ENCODE results near the gene C22orf15. TPM values are rescaled to one million over a fixed set of nuclear protein-coding genes. Genes with fewer than 3 reads are reported as not detected.

Gene C22orf15
- total and polyA plus RNA-seq, 10 donors, result 0.29 to 1.4 (median 0.73) TPM; not detected in 3

- intact Hi-C loops (cut with DNase I; ENCODE audit: low total_unique reads), result no loop called here
- 74 to 91% (median 85%) methylated on average over 3 to 7 of the region's 7 CpGs for WGBS, 5 donors
- peaks cover 6 to 47% (median 28%) of the 10 kb centered on the region in 6 donors for H3K36me3 ChIP-seq
- H3K9me3 ChIP-seq, result peaks cover 0 to 12% (median 6%) of the 10 kb centered on the region in 8 donors
- DNase-seq, result no peak
- no peak overlapping the region for H3K27ac ChIP-seq
- H3K4me3 ChIP-seq, result no peak overlapping the region
- TF ChIP-seq POLR2AphosphoS5 (IDR thresholded peaks at IDR 0.05) (no peak), POLR2A (IDR thresholded peaks at IDR 0.05) (no peak), CTCF (IDR thresholded peaks at IDR 0.05 in 8 of 11, conservative IDR thresholded peaks at IDR 0.05 in 3 of 11) (no peak)
- H3K4me1 ChIP-seq, result peaks cover 0 to under 1% (median 0%) of the 10 kb centered on the region in 6 donors
- no peaks in the 10 kb centered on the region for H3K27me3 ChIP-seq (replicated peaks in 1 of 7)
Measured at GRCh38 chr22:23742505-23743264, 20.1 kb upstream of the C22orf15 start.

GRCh38 chr22:23743303-23743705, 19.5 kb upstream of the C22orf15 start:
- no peak for DNase-seq
- Histone ChIP-seq H3K9me3 (peaks cover 0 to 12% (median 6%) of the 10 kb centered on the region in 8 donors), H3K27ac (no peak overlapping the region), H3K4me1 (peaks cover 0 to 7% (median 0%) of the 10 kb centered on the region in 6 donors), H3K27me3 (replicated peaks in 1 of 7) (no peaks in the 10 kb centered on the region), H3K36me3 (peaks cover 6 to 47% (median 28%) of the 10 kb centered on the region in 6 donors), H3K4me3 (no peak overlapping the region)
- TF ChIP-seq CTCF (IDR thresholded peaks at IDR 0.05 in 8 of 11, conservative IDR thresholded peaks at IDR 0.05 in 3 of 11), result no peak
- no peak for TF ChIP-seq POLR2AphosphoS5 (IDR thresholded peaks at IDR 0.05)
- TF ChIP-seq POLR2A (IDR thresholded peaks at IDR 0.05), result no peak
- 65 to 87% (median 83%) methylated on average over 2 of the region's 2 CpGs for WGBS, 5 donors
- intact Hi-C loops (cut with DNase I; ENCODE audit: low total_unique reads), result no loop called here

- 94 to 100% (median 98%) methylated on average over 5 to 13 of the region's 13 CpGs for WGBS, 5 donors
- no peak for TF ChIP-seq POLR2A (IDR thresholded peaks at IDR 0.05)
- no peak for TF ChIP-seq POLR2AphosphoS5 (IDR thresholded peaks at IDR 0.05)
- no peak for TF ChIP-seq CTCF (IDR thresholded peaks at IDR 0.05 in 8 of 11, conservative IDR thresholded peaks at IDR 0.05 in 3 of 11)
- intact Hi-C loops (cut with DNase I; ENCODE audit: low total_unique reads), result no loop called here
- Histone ChIP-seq H3K9me3 (peaks cover 0 to 12% (median 6%) of the 10 kb centered on the region in 8 donors), H3K27ac (no peak overlapping the region), H3K4me1 (peaks cover 0 to 7% (median 0%) of the 10 kb centered on the region in 6 donors), H3K27me3 (replicated peaks in 1 of 7) (no peaks in the 10 kb centered on the region), H3K36me3 (peaks cover 6 to 47% (median 28%) of the 10 kb centered on the region in 6 donors), H3K4me3 (no peak overlapping the region)
- no peak for DNase-seq
Measured at GRCh38 chr22:23744001-23744400, 18.8 kb upstream of the C22orf15 start.

GRCh38 chr22:23744485-23744884, 18.3 kb upstream of the C22orf15 start:
- peaks cover 6 to 47% (median 28%) of the 10 kb centered on the region in 6 donors for H3K36me3 ChIP-seq
- H3K27ac ChIP-seq, result no peak overlapping the region
- intact Hi-C loops (cut with DNase I; ENCODE audit: low total_unique reads), result no loop called here
- WGBS, 5 donors, result 95 to 99% (median 97%) methylated on average over 13 to 14 of the region's 14 CpGs
- no peak for DNase-seq
- H3K4me3 ChIP-seq, result no peak overlapping the region
- TF ChIP-seq POLR2A (IDR thresholded peaks at IDR 0.05), result no peak
- no peak for TF ChIP-seq CTCF (IDR thresholded peaks at IDR 0.05 in 8 of 11, conservative IDR thresholded peaks at IDR 0.05 in 3 of 11)
- no peak for TF ChIP-seq POLR2AphosphoS5 (IDR thresholded peaks at IDR 0.05)
- H3K27me3 ChIP-seq (replicated peaks in 1 of 7), result no peaks in the 10 kb centered on the region
- H3K4me1 ChIP-seq, result peaks cover 0 to 8% (median 0%) of the 10 kb centered on the region in 6 donors
- H3K9me3 ChIP-seq, result peaks cover 0 to 12% (median 6%) of the 10 kb centered on the region in 8 donors
